SU-DHL-6 (cell line): ENCODE results near the gene S100A9.
"Not testable (repeated sequence)": the region's sequence is repeated elsewhere in the genome, so short reads cannot be mapped to it uniquely, and the experiment has no call there.

ENCODE experiments used
- H2AFZ ChIP-seq: fragments of 200-600 bp; sonication (generic); 2 replicates; pipeline ENCODE4 v1.6.1; 2014; ENCODE audit warnings: low read depth, mild to moderate bottlenecking, moderate library complexity, mixed read lengths, antibody characterized with exemption, low read length; ENCODE audit not compliant: severe bottlenecking
- H3F3A ChIP-seq: fragments of 200-600 bp; shearing (Covaris generic); 2 replicates; pipeline ENCODE4 v1.6.0; 2016; ENCODE audit warnings: antibody characterized with exemption, mild to moderate bottlenecking; ENCODE audit not compliant: insufficient read depth
- H3K27ac ChIP-seq: fragments of 200-600 bp; sonication (generic); 2 replicates; pipeline ENCODE4 v1.5.1; 2016; ENCODE audit warnings: low read depth, mild to moderate bottlenecking, low read length, moderate library complexity, mixed read lengths
- H3K27me3 ChIP-seq: fragments of 200-600 bp; sonication (generic), shearing (Covaris generic); 2 replicates; pipeline ENCODE4 v1.6.0; 2014; ENCODE audit warnings: mild to moderate bottlenecking, low read length
- H3K36me3 ChIP-seq: fragments of 200-600 bp; sonication (generic); 2 replicates; pipeline ENCODE4 v1.6.1; 2014; ENCODE audit warnings: mild to moderate bottlenecking, low read length, mixed read lengths
- H3K4me2 ChIP-seq: fragments of 300-600, 200-600 bp; shearing (Covaris generic), sonication (generic); 2 replicates; pipeline ENCODE4 v1.6.0; 2014; ENCODE audit warnings: low read length, low read depth, mild to moderate bottlenecking; ENCODE audit not compliant: poor library complexity, severe bottlenecking
- H3K4me3 ChIP-seq: fragments of 200-600 bp; sonication (generic); 2 replicates; pipeline ENCODE4 v1.5.1; 2014; ENCODE audit warnings: antibody characterized with exemption, low read length, mild to moderate bottlenecking, mixed read lengths; ENCODE audit not compliant: insufficient read depth, poor library complexity, severe bottlenecking
- H3K79me2 ChIP-seq: fragments of 200-600 bp; sonication (generic); 2 replicates; pipeline ENCODE4 v1.6.1; 2014; ENCODE audit warnings: mild to moderate bottlenecking, low read length, moderate library complexity; ENCODE audit not compliant: insufficient read depth
- H3K9ac ChIP-seq: fragments of 200-600 bp; sonication (generic); 2 replicates; pipeline ENCODE4 v1.7.0; 2014; ENCODE audit warnings: mild to moderate bottlenecking, low read length
- H3K9me2 ChIP-seq: fragments of 200-600 bp; sonication (generic); replicated peaks from 2 replicates; pipeline ENCODE4 v1.6.1; 2014; ENCODE audit warnings: low read length; ENCODE audit not compliant: insufficient read depth
- H3K9me3 ChIP-seq: fragments of 200-600 bp; sonication (generic); 2 replicates; pipeline ENCODE4 v1.6.1; 2014; ENCODE audit warnings: low read length, mixed read lengths; ENCODE audit not compliant: insufficient read depth
- H4K20me1 ChIP-seq: fragments of 200-600 bp; sonication (generic); 2 replicates; pipeline ENCODE4 v1.6.1; 2014; ENCODE audit warnings: low read depth, mild to moderate bottlenecking, antibody characterized with exemption, low read length, moderate library complexity, mixed read lengths
- EZH2phosphoT487 ChIP-seq: fragments of 200-600 bp; sonication (generic), shearing (Covaris generic); conservative IDR thresholded peaks from 2 replicates; pipeline ENCODE4 v1.6.1; 2018; ENCODE audit warnings: mild to moderate bottlenecking, antibody characterized with exemption, low read length, moderate library complexity, mixed read lengths
- TF ChIP-seq, protein P1 (sequence below): fragments of 200-600 bp; sonication (generic); IDR thresholded peaks from one replicate; pipeline ENCODE4 v1.5.1; 2017; ENCODE audit warnings: antibody characterized with exemption, mild to moderate bottlenecking, low read length, moderate library complexity; ENCODE audit not compliant: insufficient read depth, poor library complexity, severe bottlenecking

The S100A9 gene

DNA sequence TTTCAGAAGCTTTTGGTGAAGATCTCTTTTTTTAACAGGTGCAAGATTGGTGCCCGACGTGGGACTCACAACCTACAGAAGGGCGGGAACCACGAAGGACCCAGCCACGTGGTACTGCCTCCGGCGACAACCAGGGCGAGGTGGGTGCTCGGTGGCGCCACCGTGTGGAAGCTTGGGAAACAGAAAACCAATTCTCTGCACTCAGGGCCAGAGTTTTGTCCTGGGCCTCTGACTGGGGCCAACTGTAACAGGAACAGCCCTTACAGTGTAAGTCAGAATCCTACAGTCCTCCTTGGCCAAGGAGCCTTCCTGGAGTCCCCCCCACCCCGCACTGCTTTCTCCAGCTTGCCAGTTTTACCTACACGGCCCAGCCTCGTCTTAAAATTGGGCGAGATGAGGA, 47.1 kb downstream of the S100A9 start:
- Histone ChIP-seq H3K4me2 (no peak overlapping the region), H3K9ac (no peak overlapping the region), H3K36me3 (no peaks in the 10 kb centered on the region), H3K9me3 (no peaks in the 10 kb centered on the region), H3K79me2 (no peaks in the 10 kb centered on the region), H3K27ac (no peak overlapping the region), H4K20me1 (no peaks in the 10 kb centered on the region), H3K27me3 (no peaks in the 10 kb centered on the region), H2AFZ (no peak overlapping the region), H3F3A (no peaks in the 10 kb centered on the region), H3K4me3 (no peak overlapping the region), H3K9me2 (no peaks in the 10 kb centered on the region)
- TF ChIP-seq, protein P1, sequence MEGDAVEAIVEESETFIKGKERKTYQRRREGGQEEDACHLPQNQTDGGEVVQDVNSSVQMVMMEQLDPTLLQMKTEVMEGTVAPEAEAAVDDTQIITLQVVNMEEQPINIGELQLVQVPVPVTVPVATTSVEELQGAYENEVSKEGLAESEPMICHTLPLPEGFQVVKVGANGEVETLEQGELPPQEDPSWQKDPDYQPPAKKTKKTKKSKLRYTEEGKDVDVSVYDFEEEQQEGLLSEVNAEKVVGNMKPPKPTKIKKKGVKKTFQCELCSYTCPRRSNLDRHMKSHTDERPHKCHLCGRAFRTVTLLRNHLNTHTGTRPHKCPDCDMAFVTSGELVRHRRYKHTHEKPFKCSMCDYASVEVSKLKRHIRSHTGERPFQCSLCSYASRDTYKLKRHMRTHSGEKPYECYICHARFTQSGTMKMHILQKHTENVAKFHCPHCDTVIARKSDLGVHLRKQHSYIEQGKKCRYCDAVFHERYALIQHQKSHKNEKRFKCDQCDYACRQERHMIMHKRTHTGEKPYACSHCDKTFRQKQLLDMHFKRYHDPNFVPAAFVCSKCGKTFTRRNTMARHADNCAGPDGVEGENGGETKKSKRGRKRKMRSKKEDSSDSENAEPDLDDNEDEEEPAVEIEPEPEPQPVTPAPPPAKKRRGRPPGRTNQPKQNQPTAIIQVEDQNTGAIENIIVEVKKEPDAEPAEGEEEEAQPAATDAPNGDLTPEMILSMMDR: peak; percentile 19
- TF ChIP-seq EZH2phosphoT487: no peak

DNA sequence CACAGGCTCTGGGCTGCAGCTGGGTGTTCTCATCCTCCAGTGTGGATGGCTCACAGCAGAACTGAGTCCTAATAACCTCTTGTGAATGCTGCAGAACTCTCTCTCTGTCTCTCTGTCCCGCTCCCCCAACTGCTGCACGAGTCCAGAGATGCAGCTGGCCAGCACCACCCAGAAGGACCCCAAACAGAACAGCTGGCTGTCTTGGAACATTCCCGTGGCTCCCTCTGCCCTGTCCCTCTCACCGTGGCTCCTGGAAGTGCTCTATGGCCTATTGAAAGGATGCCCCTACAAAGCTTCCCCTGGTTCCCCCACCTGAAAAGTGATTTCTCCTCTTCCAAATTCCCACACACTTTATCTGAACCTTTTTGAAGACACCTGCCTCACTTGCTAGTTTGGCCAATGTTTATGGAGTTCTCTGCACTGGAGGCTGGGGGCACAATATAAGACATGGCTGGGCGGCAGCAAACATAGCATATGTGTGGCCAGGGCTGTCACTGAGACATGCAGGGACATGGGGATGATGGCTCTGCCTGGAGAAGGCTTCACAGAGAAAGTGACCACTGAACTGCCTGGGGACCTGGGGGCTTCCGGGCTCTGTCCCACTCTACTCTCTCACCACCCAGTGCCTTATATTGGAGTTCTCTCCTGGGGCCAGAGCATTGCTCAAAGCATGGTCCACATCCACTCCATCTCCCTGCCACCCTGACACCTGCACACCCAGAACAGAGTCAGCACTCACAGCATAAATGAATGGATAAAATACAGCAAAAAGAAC, 48.4 kb downstream of the S100A9 start:
- not testable (repeated sequence) for H3F3A ChIP-seq, H2AFZ ChIP-seq, H3K27ac ChIP-seq, H3K27me3 ChIP-seq, H3K9me3 ChIP-seq, H3K4me3 ChIP-seq, H4K20me1 ChIP-seq, H3K9me2 ChIP-seq, H3K4me2 ChIP-seq, H3K9ac ChIP-seq, H3K79me2 ChIP-seq, H3K36me3 ChIP-seq

DNA sequence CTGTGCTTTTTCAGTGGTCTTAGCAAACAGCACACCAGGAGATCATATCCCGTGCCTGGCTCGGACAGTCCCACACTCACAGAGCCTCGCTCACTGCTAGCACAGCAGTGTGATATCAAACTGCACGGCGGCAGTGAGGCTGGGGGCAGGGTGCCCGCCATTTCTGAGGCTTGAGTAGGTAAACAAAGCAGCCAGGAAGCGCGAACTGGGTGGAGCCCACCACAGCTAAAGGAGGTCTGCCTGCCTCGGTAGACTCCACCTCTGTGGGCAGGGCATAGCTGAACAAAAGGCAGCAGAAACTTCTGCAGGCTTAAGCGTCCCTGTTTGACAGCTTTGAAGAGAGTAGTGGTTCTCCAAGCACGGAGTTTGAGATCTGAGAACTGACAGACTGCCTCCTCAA, 49.6 kb downstream of the S100A9 start:
- H3K27me3 ChIP-seq, H3K9me2 ChIP-seq, H3K36me3 ChIP-seq, H3K4me3 ChIP-seq, H2AFZ ChIP-seq, H3K9me3 ChIP-seq, H3F3A ChIP-seq, H3K4me2 ChIP-seq, H3K9ac ChIP-seq, H3K27ac ChIP-seq, H4K20me1 ChIP-seq, H3K79me2 ChIP-seq: not testable (repeated sequence)
